Activated T-helper 1 cell treated with Interleukin-2 at 50 U/mL for 16 hours (primary cell): Measurements from ENCODE around the gene ETS1.

Source experiments
- DNase-seq: peaks from one replicate; pipeline ENCODE4 v3.0.0-alpha.2; 2020; ENCODE audit warnings: low read depth

The ETS1 gene

GRCh38 chr11:128567130-128567529, 20.2 kb downstream of the ETS1 start:
- no peak for DNase-seq

GRCh38 chr11:128565881-128566280, 21.5 kb downstream of the ETS1 start:
- DNase-seq: no peak

GRCh38 chr11:128564642-128565245, 22.6 kb downstream of the ETS1 start:
- no peak for DNase-seq

GRCh38 chr11:128563942-128564641, 23.3 kb downstream of the ETS1 start:
- no peak for DNase-seq

GRCh38 chr11:128563308-128563707, 24.1 kb downstream of the ETS1 start:
- DNase-seq: no peak

DNA sequence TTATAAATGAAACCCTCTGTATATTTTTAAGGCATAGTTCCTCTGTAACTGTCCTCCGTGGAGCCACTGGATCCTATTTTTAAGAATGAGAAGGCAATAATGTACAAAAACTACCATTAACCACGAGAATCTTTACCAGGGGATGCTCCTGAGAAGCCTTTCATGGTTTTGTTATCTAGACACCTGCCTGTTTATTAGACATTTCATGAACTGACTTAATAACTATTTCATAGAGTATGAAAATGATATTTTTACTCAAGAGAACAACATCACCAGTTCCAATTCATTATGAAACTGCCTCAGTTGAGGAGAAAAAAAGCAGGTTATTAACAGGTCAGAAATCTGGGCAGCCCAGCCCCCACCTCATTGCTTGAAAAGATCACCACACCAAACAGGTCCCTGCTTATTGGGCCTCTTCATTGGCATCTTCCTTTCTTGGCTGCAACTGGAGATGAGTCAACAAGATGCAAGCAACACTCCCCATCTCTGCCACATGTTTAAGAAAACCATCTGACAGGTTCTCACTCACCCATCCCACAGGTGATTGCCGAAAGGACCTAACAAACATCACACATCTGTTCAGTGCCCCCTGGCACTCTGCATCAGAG, 27.8 kb downstream of the ETS1 start:
- no peak for DNase-seq

GRCh38 chr11:128555606-128556005, 31.8 kb downstream of the ETS1 start:
- no peak for DNase-seq

- DNase-seq: no peak
These were observed 33.5 kb downstream of the ETS1 start for GRCh38 chr11:128553662-128554362.

DNA sequence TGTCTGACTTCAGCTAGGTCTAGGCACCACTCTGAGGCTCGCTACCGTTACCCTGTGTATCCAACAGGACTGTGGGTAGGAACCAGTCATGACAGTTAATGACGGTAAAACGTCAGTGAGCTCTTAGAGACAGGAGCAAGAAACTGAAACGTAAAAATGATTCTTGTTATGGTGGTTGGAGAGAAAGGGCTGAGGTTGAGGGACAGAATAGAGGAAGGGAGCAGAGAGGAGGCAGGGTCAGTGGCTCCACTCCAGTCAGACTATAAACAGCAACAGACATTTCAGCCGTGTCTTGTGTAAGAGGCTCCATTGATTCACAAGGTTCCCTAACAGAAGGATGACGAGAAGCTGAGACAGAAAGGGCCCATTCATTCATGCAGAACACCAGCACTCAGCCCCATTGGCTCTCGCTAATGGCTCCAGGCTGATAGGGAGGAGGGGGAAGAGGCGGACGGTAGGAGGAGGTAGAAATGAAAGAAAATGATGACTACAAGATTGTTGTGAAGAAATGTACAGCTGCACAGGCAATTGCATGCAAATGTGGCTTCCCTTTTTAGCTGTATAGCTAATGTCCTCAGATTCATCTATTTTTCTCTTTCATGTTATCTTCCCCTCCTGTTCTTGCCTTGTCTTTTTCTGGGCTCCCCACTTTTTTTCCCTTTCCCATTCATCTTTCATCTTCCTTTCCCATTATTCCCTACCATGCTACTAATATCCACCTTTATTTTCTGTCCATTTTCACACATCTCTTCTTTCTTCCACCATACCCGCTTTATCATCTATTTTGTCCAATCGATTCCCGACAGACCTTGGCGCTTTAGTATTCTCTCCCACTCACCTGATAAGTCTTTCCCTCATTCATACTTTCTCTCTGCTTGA, 34.3 kb downstream of the ETS1 start:
- DNase-seq: no peak

DNA sequence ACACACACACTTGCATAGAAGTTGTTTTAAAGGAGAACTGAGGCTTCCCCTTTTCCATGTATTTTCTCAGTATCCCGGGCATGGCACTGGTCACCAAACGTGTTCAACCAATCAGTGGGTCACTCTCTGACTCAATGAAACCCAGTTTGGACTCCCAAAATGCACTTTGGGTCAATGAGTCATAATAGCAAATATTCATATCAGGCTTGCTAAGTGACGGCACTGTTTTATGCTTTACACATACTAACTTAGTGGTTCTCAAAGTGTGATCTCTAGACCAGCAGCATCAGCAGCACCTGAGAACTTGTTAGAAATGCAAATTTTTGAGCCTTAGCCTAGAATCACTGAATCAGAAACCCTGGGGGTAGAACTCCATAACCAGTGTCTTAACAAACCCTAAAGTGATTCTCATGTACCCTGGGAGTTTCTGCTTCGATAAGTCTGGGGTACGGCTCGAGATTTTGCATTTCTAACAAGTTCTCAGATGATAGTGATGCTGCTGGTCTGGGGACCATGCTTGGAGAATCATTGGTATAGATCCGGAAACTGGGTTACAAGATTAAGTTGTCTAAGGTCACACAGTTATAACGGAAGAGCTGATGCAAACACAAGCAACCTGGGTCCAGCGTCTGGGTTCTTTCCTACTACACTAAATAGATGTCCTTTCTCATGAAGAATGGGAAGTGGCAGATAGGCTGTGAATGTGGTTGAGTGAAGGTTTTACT, 35.6 kb downstream of the ETS1 start:
- no peak for DNase-seq

DNA sequence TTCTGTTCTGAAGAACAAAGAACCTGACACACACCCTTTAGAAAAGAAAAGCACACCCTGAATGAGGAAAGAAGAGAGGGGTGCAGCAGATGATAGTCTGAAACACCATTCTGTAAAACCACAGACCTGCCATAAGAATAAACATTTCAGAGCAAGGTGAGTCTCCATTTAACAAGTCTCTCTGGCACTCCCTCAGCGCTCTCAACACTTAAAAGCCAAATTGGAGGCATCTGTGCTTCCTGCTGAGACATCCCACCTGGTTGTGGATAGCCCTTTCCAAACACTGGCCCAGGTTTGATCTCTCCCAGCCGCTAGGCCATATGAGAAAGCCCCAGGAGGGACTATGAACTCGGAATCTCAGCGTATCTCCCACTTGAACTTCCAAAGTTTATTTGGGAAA, 36.3 kb downstream of the ETS1 start:
- DNase-seq: no peak

DNA sequence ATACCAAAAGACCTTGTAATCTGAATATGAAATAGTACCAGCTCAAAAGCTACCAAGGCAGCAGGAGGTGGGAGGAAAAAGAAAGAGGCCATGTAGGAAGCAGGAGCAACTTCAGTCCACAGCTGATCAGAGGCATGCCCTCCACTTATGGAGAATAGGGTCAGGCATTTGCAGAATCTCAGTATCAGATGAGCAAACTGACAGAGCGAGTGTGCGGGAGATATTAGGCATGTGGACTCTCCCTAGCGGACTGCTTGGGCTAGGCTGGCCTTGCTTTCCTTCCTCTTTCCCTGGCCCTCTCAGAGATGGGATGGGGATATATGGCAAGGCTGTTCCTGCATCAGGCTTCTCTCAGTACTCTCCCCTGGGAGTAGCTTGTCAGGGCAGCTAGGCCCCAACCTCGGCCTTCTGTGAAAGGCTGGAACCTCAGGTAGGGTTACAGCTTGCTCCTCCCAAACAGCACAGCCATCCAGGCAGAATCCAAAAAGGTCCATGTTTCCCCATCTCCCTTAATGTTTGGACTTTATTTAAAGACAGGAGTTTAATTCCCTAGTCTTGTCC, 37.0 kb downstream of the ETS1 start:
- no peak for DNase-seq

DNA sequence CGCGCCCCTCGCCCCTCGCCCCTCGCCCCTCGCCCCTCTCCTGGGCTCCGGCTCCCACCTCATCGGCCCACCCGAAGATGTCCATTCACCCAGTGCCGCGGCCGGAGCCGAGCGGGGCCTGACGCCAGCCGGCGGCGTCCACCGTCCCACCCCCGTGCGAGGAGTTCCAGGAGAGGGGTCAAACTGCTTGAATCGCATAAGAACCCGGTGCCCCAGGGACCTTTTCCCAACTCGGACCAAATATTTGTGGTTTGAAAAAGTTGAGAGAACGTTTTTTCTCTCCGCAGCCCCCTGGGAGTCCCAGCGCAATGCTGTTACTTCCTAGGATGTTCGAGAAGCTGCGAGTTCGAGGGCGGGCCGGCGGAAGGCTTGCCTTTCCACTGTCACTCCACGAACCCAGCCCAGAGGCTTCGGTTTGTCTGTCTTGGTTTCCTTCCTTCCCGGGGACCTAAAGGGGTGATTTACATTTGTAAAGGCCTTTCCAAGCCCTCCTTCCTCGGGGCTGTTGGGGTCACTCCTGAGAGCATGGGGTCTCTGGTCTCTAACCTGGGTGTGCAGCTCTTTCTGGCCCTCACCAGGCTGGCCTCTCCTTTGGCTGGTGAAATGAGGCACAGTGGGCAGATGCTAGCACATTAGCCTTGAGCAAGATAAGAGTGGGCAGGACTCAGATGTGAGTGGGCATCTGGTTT, 38.0 kb downstream of the ETS1 start:
- DNase-seq: no peak

DNA sequence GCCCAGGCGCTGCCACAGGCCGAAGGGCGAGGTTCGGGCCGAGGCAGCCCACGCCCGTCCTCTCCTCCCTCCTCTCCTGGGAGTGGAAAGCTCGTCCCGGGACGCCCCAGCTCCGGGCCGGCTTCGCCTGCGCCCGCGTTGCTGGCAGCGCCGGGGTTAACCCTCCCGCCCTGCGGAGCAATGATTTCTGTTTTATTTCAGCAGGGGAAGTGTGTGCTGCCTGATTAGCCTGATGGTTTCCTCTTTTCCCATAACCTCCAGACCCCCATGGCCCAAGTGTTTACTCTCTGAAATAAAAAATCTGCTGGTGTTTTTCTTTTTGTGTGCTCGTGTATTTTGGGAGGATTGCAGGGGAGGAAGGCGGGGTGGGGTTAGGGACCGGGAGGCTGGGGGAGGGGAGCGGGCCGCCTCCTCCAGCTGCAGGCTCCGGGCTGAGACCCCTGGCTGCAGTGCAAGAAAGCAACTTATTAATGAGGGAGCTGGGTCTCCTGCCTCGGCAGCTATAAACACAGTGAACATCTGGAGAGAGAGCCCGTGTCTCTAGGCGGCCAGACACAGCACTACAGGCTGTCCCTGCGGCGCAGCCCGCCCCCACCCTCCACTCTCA, 38.6 kb downstream of the ETS1 start:
- DNase-seq: no peak

DNA sequence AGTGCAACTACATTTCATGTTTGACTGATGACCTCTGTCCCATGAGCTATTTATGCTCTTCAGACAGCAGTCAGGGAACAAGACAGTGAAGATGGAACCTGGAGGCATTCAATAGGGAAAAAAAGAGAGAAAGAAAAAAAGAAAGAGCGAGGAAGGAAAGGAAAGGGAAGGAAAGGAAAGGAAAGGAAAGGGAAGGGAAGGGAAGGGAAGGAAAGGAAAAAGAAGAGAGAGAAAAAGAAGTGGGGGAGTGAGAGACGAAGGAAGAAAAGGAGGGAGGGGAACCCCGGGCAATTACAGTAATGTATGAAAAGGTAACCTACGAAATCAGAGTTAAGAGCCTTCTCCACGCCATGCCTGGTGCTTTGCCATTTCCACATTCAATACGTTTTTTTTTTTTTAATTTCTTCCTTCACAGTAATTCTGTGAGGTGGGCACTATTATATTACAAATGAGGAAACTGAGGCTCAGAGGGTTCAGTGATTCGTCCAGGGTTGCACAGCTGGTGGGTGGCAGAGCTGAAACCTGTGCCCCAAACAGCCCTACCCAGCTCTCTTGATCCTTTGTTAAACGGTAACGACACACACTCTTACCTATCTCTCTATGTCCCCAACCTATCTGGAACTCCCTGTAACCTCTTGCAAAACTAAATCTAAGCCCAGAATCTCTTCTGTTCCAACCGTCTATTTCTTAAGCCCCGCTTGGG, 39.3 kb downstream of the ETS1 start:
- DNase-seq: no peak

GRCh38 chr11:128546916-128547315, 40.4 kb downstream of the ETS1 start:
- no peak for DNase-seq

GRCh38 chr11:128544471-128545051, 42.8 kb downstream of the ETS1 start:
- DNase-seq: no peak

DNA sequence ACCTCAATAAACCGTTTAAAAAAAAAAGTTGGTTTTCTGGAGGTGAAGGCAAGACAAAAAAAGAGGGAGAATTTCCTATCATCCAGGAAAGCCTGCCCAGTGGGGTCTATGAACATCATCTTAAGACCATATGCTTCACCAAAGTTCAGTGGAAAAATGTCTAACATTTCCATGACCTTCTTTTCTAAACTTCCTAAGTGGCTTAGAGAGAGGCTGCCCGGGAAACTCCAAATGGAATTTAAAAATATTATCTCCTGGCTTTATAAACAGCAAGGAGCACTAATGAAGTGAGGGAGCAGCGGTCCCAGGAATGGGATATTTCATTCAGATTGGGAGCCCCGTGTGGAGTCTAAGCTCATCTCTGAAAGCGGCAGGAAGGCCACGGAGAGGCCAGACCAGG, 46.9 kb downstream of the ETS1 start:
- no peak for DNase-seq

GRCh38 chr11:128536506-128536905, 50.9 kb downstream of the ETS1 start:
- DNase-seq: no peak
